Glomerular visceral epithelial cell (primary cell): ENCODE measurements around the gene MACROD2.
"Not testable (repeated sequence)": the region's sequence is repeated elsewhere in the genome, so short reads cannot be mapped to it uniquely, and the experiment has no call there.

Source experiments
- DNase-seq: peaks from one replicate; pipeline ENCODE4 v3.0.0-alpha.2; 2016; ENCODE audit errors: extremely low spot score

Gene MACROD2

DNA sequence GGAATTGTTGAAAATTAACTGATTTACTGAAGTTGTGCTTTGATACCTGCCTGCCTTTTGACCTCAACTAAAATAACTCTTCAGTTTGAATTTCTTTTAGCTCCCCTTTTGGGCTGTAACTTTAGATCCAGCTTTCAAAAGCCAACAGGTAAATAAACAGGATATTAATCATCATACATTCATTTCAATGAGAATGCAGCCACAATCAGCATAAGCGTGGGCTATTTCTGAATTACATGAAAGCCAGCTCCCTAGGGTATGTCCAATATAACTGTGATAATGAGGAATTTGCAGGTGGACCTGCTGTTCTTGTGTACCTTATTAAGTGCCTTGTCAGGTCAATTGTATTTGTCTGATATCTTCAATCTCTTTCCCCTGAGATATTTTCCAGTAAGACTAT, 1747.3 kb downstream of the MACROD2 start:
- DNase-seq = no peak

DNA sequence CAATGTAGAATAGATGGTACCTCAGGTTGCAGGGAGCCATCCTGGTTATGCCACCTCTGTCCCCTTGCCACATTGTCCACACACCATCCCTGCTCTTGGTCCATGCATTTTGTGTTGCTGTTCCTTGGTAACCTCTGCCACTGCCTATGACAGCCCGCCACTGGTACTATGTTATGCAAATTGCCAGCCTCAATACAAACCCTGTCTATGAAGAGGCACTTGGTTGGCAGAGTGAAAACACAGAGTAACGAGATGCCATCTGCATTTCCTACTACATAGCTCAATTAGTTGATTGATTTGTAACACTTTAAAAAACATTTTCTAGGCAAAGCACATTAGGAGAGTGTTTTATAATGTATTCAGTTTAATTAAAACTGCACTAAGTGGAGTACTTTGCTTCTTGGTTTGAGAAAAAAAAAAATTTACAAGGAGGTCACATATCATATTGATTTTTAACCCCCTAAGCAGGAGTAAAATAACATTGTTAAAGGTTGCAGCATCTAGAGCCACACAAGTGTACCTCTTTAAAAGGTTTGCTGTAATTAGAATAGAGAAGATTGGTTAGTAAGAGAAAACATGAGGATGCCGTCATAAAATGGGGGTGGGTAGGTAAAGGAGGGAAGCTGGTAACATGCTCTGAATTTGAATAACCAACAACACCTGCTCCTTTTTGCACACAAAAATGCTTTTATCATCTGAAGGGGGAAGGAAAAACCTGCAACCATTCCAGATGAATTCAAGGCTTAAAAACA, 1760.9 kb downstream of the MACROD2 start:
- no peak for DNase-seq

DNA sequence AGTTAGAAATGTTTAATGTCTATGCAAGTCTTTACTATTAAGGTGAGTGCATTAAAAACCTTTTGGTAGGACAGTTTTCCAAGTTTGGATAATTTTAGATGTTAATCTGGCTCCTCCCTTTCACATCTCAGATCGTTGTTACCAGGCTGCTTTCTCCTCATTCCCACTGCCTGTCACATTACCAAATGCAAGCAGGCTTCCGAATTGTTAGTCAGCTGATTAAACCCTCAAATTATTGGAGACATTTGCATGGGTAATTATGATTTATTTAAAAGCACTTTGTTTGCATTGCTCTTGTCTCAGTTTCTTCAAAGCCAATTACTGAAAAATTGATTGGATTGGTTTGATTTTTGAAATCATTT, 1761.4 kb downstream of the MACROD2 start:
- DNase-seq = no peak

DNA sequence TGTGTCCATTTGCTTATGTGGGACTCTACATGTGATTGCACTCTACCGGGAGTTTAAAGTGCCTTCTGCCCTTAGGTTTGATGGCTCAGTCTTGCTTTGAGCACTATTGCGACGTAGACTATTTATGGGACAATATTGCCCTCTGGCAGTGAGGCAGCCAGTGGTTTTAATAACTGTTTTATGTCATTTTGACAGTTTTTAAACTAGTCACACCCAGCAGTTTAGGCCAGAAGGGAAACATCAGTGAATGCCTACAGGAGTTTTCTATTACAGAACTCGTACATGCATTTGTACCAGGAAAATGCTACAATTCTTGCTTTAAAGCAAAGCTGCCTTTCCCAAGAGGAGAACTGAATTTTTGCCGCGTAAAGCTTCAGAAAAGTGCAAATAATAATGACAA, 1764.3 kb downstream of the MACROD2 start:
- DNase-seq = no peak

DNA sequence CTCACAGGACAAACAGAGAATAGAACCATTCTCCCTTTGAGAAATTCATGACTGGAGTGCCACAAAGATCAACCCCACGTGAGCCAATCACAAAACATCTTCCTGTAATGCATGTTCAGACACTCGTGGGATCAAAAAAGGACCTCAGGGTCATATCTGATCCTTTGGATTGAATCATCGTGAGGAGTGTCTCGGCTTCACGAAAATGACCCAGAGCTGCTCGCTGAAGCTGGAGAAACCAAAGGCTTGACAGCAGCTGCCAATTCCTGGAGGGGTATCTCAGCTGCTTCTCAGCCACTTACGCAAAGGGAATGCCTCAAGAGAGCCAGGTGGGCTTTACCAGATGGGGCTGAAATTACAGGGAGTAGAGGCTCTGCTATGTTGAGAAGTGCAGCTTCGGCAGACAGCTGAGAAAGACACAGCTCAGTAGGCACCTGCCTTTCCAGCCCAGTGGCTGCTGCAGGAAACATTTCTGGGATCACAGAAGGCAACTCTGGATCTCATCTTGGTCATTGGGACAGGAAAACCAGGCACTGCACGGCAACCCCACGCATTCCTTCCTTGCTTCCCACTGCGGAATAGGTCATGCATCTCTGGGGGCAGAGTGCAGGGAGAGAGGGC, 1764.8 kb downstream of the MACROD2 start:
- DNase-seq = peak; percentile 1

DNA sequence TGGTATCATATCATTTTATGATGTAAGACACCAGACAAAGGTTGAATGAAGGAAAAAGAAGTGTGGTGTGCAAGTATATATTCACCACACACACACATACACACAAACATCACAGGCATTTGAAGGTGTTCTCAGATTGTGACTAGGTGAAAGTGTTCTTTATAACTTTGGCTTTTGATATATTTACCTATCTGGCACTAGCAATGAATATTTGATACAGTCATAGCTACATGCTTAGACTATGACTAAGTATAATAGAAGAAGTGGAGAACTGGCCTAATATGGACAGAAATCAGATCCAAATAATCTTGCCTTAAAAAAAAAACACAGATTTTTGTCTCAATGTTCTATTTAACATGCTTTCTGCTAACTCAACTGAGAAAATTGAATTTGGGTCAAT, 1768.0 kb downstream of the MACROD2 start:
- no peak for DNase-seq

DNA sequence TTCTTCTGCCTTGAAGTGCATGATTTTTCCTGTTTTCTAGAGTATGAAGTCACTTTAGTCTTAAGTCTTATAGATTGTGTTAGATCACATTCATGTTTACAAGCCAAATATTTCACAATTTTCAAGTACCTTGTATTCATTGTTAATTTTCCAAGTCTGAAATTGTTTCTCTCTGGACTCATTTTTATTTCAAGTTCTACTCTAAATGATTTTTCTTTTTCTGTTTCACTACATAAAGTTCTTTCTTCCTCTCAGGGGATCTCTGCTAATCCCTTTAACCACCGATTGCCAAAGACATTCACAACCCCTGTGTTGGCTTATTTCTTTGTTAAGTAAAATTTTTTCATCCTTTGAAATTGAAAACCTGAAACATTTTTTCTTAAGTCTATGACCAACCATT, 1772.3 kb downstream of the MACROD2 start:
- no peak for DNase-seq

DNA sequence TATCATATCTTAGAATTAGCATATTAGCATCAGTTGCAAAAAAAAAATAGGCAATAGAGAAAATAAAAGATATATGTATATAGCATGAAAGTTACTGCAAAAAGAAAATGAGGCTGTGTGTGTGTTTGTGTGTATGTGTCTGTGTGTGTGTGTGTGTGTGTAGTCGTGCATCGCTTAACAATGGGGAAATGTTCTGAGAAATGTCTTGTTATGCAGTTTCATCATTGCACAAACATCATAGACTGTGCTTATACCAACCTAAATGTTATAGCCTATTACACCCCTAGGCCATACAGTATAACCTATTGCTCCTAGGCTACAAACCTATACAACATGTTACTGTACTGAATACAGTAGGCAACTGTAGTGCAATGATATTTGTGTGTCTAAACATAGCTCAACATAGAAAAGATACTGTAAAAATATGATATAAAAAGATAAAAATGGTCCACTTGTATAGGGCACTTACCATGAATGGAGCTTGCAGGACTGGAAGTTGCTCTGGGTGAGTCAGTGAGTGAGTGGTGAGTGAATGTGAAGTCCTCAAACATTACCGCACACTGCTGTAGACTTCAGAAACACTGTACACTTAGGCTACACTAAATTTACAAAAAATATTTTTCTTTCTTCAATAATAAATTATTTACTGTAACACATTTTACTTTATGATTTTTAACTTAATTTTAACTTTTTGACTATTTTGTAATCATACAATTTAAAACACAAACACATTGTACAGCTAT, 1772.9 kb downstream of the MACROD2 start:
- DNase-seq = no peak

DNA sequence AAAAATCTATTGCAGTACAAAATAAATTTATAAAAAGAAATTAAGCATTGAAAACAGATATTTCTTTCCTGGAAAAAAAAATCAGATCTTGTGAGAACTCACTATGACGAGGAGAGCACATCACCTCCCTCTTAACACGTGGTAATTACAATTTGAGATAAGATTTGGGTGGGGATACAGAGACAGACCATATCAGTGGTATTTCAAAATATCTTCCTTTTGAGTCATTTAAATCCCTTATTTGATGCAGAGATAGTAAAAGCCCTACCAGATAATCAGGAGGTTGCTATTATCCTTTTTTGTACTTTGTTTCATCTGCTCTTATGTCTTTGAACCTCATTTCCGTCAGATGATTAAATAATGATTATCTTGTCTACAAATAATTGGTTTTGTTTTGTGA, 1777.5 kb downstream of the MACROD2 start:
- no peak for DNase-seq

DNA sequence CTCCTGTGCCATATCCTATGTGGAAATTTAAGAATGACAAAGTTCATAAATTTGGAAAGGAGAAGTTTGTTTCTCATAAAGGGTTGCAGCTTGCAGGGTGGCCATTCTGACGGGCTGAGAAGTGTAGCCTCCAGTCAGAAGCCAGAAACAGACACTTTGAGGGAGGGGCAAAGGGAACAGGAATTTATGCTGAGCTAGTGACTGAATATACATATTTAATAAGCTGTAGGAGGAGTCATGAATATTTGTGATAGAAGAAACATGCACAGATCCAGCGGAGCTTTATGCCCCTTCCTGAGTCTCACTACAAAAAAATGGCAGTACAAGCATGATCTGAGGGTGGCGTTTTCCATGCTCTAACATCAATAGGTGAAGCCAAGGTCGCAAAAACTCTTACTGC, 1779.6 kb downstream of the MACROD2 start:
- no peak for DNase-seq

DNA sequence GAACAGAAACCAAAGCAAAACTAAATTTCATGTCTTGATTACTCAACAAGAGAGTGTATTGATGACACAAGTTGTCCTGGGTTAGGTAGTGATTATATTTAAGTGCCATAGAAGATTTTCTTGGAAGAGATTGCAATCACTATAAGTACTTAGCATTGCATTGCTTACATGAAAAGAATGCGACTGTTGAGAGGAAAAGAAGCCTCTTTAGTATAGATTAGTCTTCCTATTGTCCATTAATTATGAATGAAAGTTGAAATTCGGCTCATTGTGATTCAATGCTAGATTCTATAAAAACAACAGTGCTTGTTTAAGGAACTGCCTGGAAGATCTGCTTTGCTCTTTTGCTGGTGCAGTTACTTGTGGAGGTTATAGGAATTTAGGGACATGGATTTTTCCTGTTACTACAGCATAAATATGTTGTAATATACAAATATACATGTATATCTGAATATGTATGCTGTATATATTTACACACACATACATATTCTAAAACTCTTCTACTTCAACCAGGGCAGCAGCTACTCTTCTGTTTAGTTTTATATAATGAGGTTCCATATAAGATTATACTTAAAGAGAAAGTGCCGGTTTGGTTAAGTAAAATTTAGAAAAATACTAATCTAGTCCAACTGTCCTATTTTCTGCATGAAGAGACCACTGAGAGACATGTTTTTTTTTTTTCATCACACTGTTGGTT, 1781.6 kb downstream of the MACROD2 start:
- no peak for DNase-seq

DNA sequence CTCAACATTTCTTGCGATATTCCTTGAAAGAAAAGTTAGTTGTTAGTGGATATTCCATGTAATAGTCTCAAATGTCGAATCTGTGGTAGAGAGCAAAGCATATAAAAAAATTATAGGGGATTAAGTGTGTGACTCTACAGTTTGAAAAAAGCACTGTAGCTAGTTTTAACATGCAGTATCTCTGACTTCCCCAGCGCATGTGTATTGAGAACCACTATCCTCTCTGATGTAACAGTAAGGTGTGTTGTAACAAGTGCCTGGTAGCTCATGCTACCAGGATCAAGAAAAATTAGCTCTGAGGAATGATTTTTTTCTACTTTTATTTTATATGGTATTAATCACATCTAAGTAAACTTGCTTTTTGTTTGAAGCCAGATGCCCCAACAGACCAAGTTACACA, 1788.7 kb downstream of the MACROD2 start:
- DNase-seq = no peak

DNA sequence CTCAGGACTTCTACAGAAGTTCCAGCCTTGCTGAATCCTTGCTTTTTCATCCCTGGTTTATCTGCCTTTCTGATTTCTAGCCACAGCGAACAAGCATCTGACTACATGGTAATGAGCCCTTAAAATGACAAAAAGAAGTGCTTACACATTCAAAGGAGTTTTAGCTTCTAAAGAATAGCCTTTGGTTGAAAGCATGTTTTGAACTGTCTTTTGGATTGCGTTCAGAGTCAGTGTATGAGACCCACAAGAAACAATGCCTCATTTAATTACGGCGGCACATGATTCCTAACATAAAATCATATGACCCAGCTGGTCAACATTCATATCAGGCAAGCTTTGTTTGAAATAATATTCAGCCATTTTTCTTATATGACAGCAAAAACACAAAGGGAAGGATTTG, 1793.8 kb downstream of the MACROD2 start:
- DNase-seq = no peak

DNA sequence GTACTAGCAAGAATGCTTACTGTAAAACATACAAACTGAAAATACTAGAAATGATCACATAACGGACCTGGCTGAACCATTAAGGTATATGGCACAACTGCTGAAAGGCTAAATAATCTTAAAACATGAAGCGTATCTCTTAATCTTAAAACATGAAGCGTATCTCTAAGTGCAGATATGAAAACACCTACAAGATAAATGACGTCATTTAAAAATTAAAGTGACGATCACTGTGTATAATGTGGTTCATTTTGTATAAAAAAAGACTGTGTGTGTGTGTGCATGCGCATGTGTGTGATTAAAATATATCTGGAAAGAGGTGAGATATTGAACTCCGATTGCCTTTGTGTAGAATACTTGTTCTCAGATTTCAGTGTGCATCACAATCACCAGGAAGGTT, 1797.5 kb downstream of the MACROD2 start:
- no peak for DNase-seq

DNA sequence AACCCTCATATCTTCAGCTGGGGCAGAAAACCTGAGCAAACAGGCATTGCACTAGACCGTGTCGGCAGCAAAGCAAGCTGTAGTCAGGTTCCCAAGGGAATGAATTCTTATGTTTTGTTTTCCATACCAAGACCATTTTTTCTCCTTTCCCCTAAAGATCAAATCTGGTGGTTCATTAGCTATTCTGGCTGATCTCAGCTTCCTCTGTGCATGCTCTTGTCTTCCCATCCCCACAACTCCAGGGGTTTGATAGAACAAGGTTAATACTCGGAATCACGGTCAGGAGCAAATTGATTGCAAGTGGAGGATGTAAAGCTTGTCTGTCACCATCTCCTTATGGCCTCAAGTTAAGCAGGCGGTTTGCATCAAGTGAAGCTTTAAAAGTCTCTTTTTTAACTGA, 1799.1 kb downstream of the MACROD2 start:
- no peak for DNase-seq

DNA sequence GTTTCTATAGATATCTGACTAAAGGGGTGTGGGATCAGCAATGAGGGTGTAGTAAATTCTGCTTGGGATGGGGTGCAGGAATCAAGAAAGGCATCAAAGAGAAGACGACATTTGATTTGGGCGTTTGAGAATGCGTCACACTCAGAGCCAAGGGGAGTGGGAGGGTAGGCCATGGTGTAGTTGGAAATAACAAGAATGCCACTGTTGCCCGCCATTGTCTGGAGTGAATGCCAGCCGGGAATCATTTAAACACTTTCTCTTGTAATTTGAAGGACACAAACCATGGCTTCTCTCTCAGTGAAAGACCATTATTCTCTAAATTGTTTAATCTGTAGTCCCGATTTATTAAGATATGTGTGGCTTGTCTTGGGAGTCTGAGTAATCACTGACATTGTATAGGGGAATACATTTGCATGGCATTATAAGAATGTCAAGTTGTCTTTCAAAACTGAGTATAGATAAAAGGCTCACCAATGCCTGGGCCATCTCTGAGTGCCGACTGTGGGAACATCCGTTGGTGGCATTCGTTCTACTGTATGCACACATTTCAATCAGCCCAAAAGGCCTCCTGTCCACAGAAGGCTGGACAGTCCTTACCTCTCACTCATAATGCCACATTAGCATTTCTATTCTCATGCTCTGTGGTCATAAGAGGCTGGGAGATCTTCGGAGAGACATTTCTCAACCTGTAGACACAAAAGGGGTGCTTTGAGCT, 1800.1 kb downstream of the MACROD2 start:
- DNase-seq = no peak

DNA sequence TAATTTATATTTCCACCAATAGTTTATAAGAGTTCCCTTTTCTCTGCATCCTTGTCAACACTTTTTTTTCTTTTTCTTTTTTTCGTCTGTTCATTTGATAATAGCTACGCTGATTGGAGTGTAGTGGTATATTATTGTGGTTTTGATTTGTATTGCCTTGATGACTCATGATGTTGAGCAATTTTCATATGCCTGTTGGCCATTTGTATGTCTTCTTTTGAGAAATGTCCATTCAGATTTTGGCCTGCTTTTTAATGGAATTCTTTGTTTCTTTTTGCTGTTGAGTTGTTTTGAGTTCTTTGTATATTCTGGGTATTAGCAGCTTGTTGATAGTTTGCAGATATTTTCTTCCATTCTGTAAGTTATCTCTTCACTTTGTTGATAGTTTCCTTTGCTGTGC, 1804.6 kb downstream of the MACROD2 start:
- no peak for DNase-seq

DNA sequence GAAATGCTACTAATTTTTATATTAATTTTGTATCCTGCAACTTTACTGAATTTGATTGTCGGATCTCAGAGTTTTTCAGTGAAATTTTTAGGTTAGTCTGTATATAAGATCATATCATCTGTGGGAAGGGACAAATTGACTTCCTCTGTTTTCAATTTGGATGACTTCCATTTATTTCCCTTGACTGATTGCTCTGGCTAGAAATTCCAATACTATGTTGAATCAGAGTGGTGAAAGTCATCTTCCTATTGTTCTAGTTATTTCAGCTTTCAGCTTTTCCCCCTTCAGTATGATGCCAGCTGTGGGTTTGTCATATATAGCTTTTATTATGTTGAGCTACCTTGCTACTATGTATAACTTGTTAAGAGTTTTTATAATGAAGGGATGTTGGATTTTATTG, 1806.7 kb downstream of the MACROD2 start:
- no peak for DNase-seq

DNA sequence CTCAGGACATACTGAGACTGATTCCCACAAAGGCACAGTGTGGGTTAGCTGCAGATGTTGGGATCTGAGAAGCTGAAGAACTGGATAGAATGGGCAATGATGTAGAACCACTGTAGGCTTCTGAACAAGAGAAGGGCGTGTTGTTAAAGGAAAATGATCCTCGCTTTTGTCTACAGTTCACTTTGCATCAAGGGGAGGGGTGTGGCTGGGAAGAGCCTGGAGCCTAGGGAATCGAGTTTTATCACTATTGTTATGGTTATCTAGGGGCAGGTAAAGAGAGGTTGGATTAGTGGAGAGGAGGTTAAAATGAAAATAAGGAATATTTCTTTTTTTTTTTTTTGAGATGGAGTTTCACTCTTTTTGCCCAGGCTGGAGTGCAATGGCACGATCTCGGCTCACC, 1809.8 kb downstream of the MACROD2 start:
- no peak for DNase-seq

DNA sequence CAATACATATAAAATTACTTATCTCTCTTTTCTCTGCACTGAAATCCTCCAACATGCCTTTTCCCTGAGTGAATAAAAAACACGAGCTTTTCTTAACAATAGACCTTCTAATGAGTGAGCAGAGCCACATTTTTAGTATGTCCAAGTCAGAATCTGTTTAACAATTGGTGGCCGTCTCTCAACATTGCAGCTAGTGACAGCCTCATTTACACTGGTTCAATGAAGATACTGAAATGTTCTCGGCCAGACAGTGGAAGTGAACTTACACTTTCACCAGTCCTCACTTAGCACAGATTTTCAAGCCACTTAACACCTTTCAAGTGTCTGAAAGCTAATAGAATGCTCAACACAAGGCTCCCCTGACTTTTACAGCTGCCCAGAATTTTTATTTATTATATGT, 1810.8 kb downstream of the MACROD2 start:
- DNase-seq = no peak

DNA sequence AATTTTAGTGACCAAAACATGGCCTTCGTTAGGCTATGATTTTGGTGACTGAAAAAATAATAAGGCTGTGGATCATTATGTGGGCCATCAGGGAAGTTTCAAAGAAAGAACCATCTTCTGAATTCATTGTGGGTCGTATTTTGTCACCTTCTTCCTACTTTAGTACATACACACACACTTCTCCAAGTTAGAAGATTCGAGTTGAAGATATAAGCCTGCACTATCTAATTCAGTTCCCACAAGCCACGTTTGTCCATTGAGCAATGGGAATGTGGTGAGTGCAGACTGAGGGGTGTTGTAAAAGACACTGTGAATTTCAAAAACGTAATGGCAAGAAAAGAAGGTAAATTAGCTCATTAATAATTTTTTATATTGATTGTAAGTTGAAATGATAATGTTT, 1812.0 kb downstream of the MACROD2 start:
- no peak for DNase-seq

DNA sequence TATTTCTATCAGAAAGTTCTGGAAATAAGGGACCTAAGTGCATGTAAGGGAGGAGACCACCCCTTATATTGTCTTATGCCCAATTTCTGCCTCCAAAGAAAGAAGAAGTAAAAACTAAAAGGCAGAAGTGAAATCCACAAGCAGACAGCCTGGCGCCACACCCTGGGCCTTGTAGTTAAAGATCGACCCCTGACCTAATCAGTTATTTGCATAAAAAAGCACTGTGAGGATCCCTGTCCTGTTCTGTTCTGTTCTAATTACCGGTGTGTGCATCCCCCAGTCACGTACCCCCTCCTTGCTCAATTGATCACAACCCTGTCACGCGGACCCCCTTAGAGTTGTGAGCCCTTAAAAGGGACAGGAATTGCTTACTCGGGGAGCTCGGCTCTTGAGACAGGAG, 1812.5 kb downstream of the MACROD2 start:
- DNase-seq = not testable (repeated sequence)
